Sigmoid colon (tissue), 4 donors: Measurements from ENCODE around the gene MRPL23.

Source experiments
- EP300 ChIP-seq, 4 donors: sonication (generic); formaldehyde crosslinking; IDR thresholded peaks; one replicate each; pipeline ENCODE4 v1.6.1; 2017; ENCODE audit warnings: antibody characterized with exemption in 4 of 4
- POLR2A ChIP-seq, 2 donors: fragments of 450-650 bp; IDR thresholded peaks; one replicate each; pipeline ENCODE4 v1.6.1; 2016; ENCODE audit warnings: antibody characterized with exemption in 2 of 2, mild to moderate bottlenecking in 2 of 2, moderate library complexity in 2 of 2

GRCh38 chr11:1915795-1916131, 31.4 kb upstream of the MRPL23 start:
- TF ChIP-seq POLR2A (IDR thresholded peaks at IDR 0.05) (no peak), EP300 (IDR thresholded peaks at IDR 0.05) (no peak)
